Bronchial epithelial cell (primary cell): ENCODE results near the gene HDAC1. TPM values are rescaled to one million over a fixed set of nuclear protein-coding genes. Genes with fewer than 3 reads are reported as not detected.

ENCODE experiments used
- DNase-seq: peaks from one replicate; pipeline ENCODE4 v3.0.0-alpha.2; 2010; ENCODE audit warnings: low read depth
- FAIRE-seq: peaks from 2 replicates; lab custom pipeline; 2011; peaks lifted over from hg19 to GRCh38; lab: Jason Lieb, UNC
- H3K27me3 ChIP-seq: 2 replicates; pipeline ENCODE4 v1.5.1; 2011; ENCODE audit warnings: low read length; ENCODE audit not compliant: control insufficient read depth, insufficient read depth
- H3K36me3 ChIP-seq: 2 replicates; pipeline ENCODE4 v1.5.1; 2011; ENCODE audit warnings: low read length; ENCODE audit not compliant: control insufficient read depth, insufficient read depth
- H3K4me3 ChIP-seq: 2 replicates; pipeline ENCODE4 v1.5.1; 2011; ENCODE audit warnings: mild to moderate bottlenecking, low read depth, low read length, control low read depth
- CTCF ChIP-seq: IDR thresholded peaks from 2 replicates; pipeline ENCODE4 v1.5.1; 2011; ENCODE audit warnings: mild to moderate bottlenecking, moderate library complexity, low read length, control low read depth, inconsistent platforms; ENCODE audit not compliant: insufficient read depth, severe bottlenecking
- total RNA-seq: library from RNA; depleted of rRNA; stranded (reverse); fragments of >200 nt; gene quantifications from 2 replicates; pipeline ENCODE4 v1.2.1, GENCODE V29; 2014

HDAC1 gene
- total RNA-seq, 1 donor from 2014 or later = 83.7 TPM

- DNase-seq (no peak), FAIRE-seq (peak; percentile 23)
- Histone ChIP-seq H3K36me3 (no peaks in the 10 kb centered on the region), H3K27me3 (no peaks in the 10 kb centered on the region), H3K4me3 (no peak overlapping the region)
- no peak for TF ChIP-seq CTCF
Observed at GRCh38 chr1:32337855-32338636, 46.2 kb downstream of the HDAC1 start.

GRCh38 chr1:32338637-32339145, 46.8 kb downstream of the HDAC1 start:
- Histone ChIP-seq H3K27me3 (no peaks in the 10 kb centered on the region), H3K4me3 (no peak overlapping the region), H3K36me3 (no peaks in the 10 kb centered on the region)
- TF ChIP-seq CTCF = no peak
- DNase-seq = no peak
- no peak for FAIRE-seq

- no peak for TF ChIP-seq CTCF
- no peak for FAIRE-seq
- DNase-seq = peak; percentile 87
- Histone ChIP-seq H3K36me3 (no peaks in the 10 kb centered on the region), H3K27me3 (no peaks in the 10 kb centered on the region), H3K4me3 (no peak overlapping the region)
Observed at GRCh38 chr1:32339363-32339978, 47.6 kb downstream of the HDAC1 start.

GRCh38 chr1:32341186-32341757, 49.4 kb downstream of the HDAC1 start:
- H3K36me3 ChIP-seq = no peaks in the 10 kb centered on the region
- H3K4me3 ChIP-seq = no peak overlapping the region
- no peak for TF ChIP-seq CTCF
- no peak for FAIRE-seq
- DNase-seq = no peak
- H3K27me3 ChIP-seq = no peaks in the 10 kb centered on the region

- Histone ChIP-seq H3K36me3 (no peaks in the 10 kb centered on the region), H3K27me3 (no peaks in the 10 kb centered on the region), H3K4me3 (no peak overlapping the region)
- DNase-seq = peak; percentile 44
- FAIRE-seq = no peak
- no peak for TF ChIP-seq CTCF
Observed at GRCh38 chr1:32341971-32342370, 50.1 kb downstream of the HDAC1 start.
